Activated T-helper 9 cell treated with anti-CD3 and anti-CD28 coated beads, Interleukin-2, amount 50 U/mL, for 16 hours (primary cell): ENCODE measurements around the gene ASXL2.

Experiments used
- DNase-seq: peaks from one replicate; pipeline ENCODE4 v3.0.0-alpha.2; 2020; ENCODE audit warnings: low read depth

The ASXL2 gene

GRCh38 chr2:25685741-25686140, 192.5 kb downstream of the ASXL2 start:
- DNase-seq: no peak

GRCh38 chr2:25684577-25685473, 193.5 kb downstream of the ASXL2 start:
- no peak for DNase-seq
